HCT116 (cell line): ENCODE measurements around the gene PLCB1. TPM values are rescaled to one million over a fixed set of nuclear protein-coding genes. Genes with fewer than 3 reads are reported as not detected.

Source experiments
- ATAC-seq: fragments of 200-7000 bp; cut with Tn5 transposase; 2 replicates; pipeline ENCODE4 v1.9.1; 2020; ENCODE audit warnings: mild to moderate bottlenecking, moderate library complexity
- BruUV-seq: library from RNA; stranded (reverse); fragments of 400-500 nt; replicated peaks from 2 replicates; lab custom pipeline; 2021; lab: Mats Ljungman, UMichigan
- CTCF ChIA-PET: fragments of 300-600 bp; sonication (Branson Sonifier 250); formaldehyde crosslinking; loops from one replicate; lab custom pipeline; 2021; ENCODE audit warnings: antibody characterized with exemption; lab: Charles Lee
- POLR2A ChIA-PET: fragments of 300-600, 350-600 bp; sonication (Branson Sonifier 250); formaldehyde crosslinking; loops from one replicate; lab custom pipeline; 2021; ENCODE audit warnings: antibody characterized with exemption; lab: Charles Lee
- RAD21 ChIA-PET, 2 experiments: fragments of 300-600 bp; sonication (Branson Sonifier 250); formaldehyde crosslinking; loops; one replicate each; lab custom pipeline; 2023; ENCODE audit warnings: low total read pairs in 2 of 2; ENCODE audit not compliant: uncharacterized antibody in 2 of 2, unreplicated experiment in 2 of 2, low non-redundant PET in 1 of 2; lab: Charles Lee
- DNase-seq: peaks from one replicate; pipeline ENCODE4 v3.0.0-alpha.2; 2010; ENCODE audit warnings: low read depth, low spot score
- H2AFZ ChIP-seq: fragments of 200-600 bp; shearing (Covaris generic), sonication (generic); 2 replicates; pipeline ENCODE4 v1.6.1; 2017; ENCODE audit warnings: low read depth, mixed run types, mixed read lengths, antibody characterized with exemption, low read length; ENCODE audit not compliant: poor library complexity, severe bottlenecking
- H3K27ac ChIP-seq: 2 replicates; pipeline ENCODE4 v1.5.1; 2012; ENCODE audit warnings: low read depth, low read length
- H3K27me3 ChIP-seq: fragments of 200-600 bp; sonication (generic); 2 replicates; pipeline ENCODE4 v1.6.1; 2016; ENCODE audit warnings: mixed run types, low read length, mixed read lengths; ENCODE audit not compliant: insufficient read depth
- H3K36me3 ChIP-seq, 2 experiments: fragments of 200-500 bp in 1 of 2; fragments of 200-600 bp in 1 of 2; sonication (Bioruptor generic) in 1 of 2; sonication (generic) in 1 of 2; 2 replicates each; pipeline versions ENCODE4 v1.5.1 to v1.6.1; 2014 to 2016; ENCODE audit warnings: low read length in 2 of 2, inconsistent platforms in 1 of 2, mixed read lengths in 1 of 2, mixed run types in 1 of 2; ENCODE audit not compliant: insufficient read depth in 2 of 2, control insufficient read depth in 1 of 2
- H3K4me1 ChIP-seq, 2 experiments: fragments of 200-600 bp in 1 of 2; sonication (generic) in 1 of 2; 2 replicates each; pipeline versions ENCODE4 v1.5.1 to v1.6.1; 2012 to 2017; ENCODE audit warnings: low read length in 2 of 2, inconsistent platforms in 1 of 2, mild to moderate bottlenecking in 1 of 2, mixed read lengths in 1 of 2, mixed run types in 1 of 2, moderate library complexity in 1 of 2; ENCODE audit not compliant: insufficient read depth in 2 of 2, control insufficient read depth in 1 of 2
- H3K4me2 ChIP-seq: fragments of 200-600 bp; sonication (generic); 2 replicates; pipeline ENCODE4 v1.6.1; 2017; ENCODE audit warnings: mixed run types, low read length, mixed read lengths
- H3K4me3 ChIP-seq, 2 experiments: fragments of 200-600 bp in 1 of 2; sonication (generic) in 1 of 2; replicated peaks in 1 of 2; 2 replicates each; pipeline ENCODE4 v1.5.1; 2011 to 2016; ENCODE audit warnings: low read length in 2 of 2, control low read depth in 1 of 2, low read depth in 1 of 2, mild to moderate bottlenecking in 1 of 2, mixed read lengths in 1 of 2, mixed run types in 1 of 2
- H3K79me2 ChIP-seq: fragments of 200-600 bp; sonication (generic); 2 replicates; pipeline ENCODE4 v1.6.1; 2017; ENCODE audit warnings: mild to moderate bottlenecking, mixed run types, low read length, moderate library complexity, mixed read lengths; ENCODE audit not compliant: insufficient read depth
- H3K9ac ChIP-seq: fragments of 200-600 bp; sonication (generic); 2 replicates; pipeline ENCODE4 v1.6.1; 2016; ENCODE audit warnings: low read length, mixed read lengths
- H3K9me2 ChIP-seq: fragments of 200-600 bp; sonication (generic), shearing (Covaris generic); 2 replicates; pipeline ENCODE4 v1.6.1; 2017; ENCODE audit warnings: mixed run types, mild to moderate bottlenecking, moderate library complexity; ENCODE audit not compliant: insufficient read depth
- H3K9me3 ChIP-seq, 2 experiments: fragments of 200-500 bp in 1 of 2; fragments of 200-600 bp in 1 of 2; sonication (Bioruptor generic) in 1 of 2; sonication (generic) in 1 of 2; 2 replicates each; pipeline ENCODE4 v1.6.1; 2014 to 2017; ENCODE audit warnings: low read length in 2 of 2, mixed read lengths in 2 of 2, inconsistent platforms in 1 of 2, low read depth in 1 of 2, mild to moderate bottlenecking in 1 of 2, mixed run types in 1 of 2, moderate library complexity in 1 of 2; ENCODE audit not compliant: control insufficient read depth in 1 of 2, insufficient read depth in 1 of 2
- H4K20me1 ChIP-seq: fragments of 200-600 bp; sonication (generic), shearing (Covaris generic); 2 replicates; pipeline ENCODE4 v1.6.1; 2017; ENCODE audit warnings: mixed run types, mild to moderate bottlenecking, moderate library complexity; ENCODE audit not compliant: insufficient read depth
- CBX3 ChIP-seq: IDR thresholded peaks from 2 replicates; pipeline ENCODE4 v1.6.1; 2012; ENCODE audit warnings: low read depth
- CEBPB ChIP-seq: IDR thresholded peaks from 2 replicates; pipeline ENCODE4 v1.6.1; 2012; ENCODE audit warnings: low read depth
- CTCF ChIP-seq, 3 experiments: fragments of 200-600 bp in 1 of 3; sonication (generic) in 1 of 3; IDR thresholded peaks in 2 of 3; conservative IDR thresholded peaks in 1 of 3; 2 replicates each; pipeline ENCODE4 v1.5.1; 2012 to 2017; ENCODE audit warnings: low read depth in 2 of 3, low read length in 2 of 3, antibody characterized with exemption in 1 of 3, borderline replicate concordance in 1 of 3, control low read depth in 1 of 3, mild to moderate bottlenecking in 1 of 3, mixed read lengths in 1 of 3, mixed run types in 1 of 3, moderate library complexity in 1 of 3; ENCODE audit not compliant: insufficient read depth in 1 of 3
- ELF1 ChIP-seq: IDR thresholded peaks from 2 replicates; pipeline ENCODE4 v1.6.1; 2012; ENCODE audit warnings: low read depth, borderline replicate concordance
- EZH2phosphoT487 ChIP-seq: fragments of 200-600 bp; IDR thresholded peaks from 2 replicates; pipeline ENCODE4 v1.6.1; 2018; ENCODE audit warnings: antibody characterized with exemption, borderline replicate concordance
- FOSL1 ChIP-seq: IDR thresholded peaks from 2 replicates; pipeline ENCODE4 v1.6.1; 2012; ENCODE audit warnings: low read depth
- JUND ChIP-seq: IDR thresholded peaks from 2 replicates; pipeline ENCODE4 v1.6.1; 2012
- MAX ChIP-seq: IDR thresholded peaks from 2 replicates; pipeline ENCODE4 v1.6.1; 2012
- POLR2A ChIP-seq: IDR thresholded peaks from 2 replicates; pipeline ENCODE4 v1.7.0; 2011; ENCODE audit warnings: borderline replicate concordance; ENCODE audit not compliant: insufficient read depth, insufficient read length; ENCODE audit errors: extremely low read depth
- POLR2AphosphoS5 ChIP-seq: IDR thresholded peaks from 2 replicates; pipeline ENCODE4 v1.6.1; 2011; ENCODE audit warnings: mild to moderate bottlenecking, low read depth, low read length, moderate library complexity
- SIN3A ChIP-seq: IDR thresholded peaks from 2 replicates; pipeline ENCODE4 v1.6.1; 2012; ENCODE audit warnings: low read depth
- SRF ChIP-seq: IDR thresholded peaks from 2 replicates; pipeline ENCODE4 v1.6.1; 2012; ENCODE audit warnings: low read depth
- TCF7L2 ChIP-seq: IDR thresholded peaks from 2 replicates; pipeline ENCODE4 v1.7.0; 2011; ENCODE audit warnings: borderline replicate concordance, inconsistent platforms; ENCODE audit not compliant: insufficient read depth, insufficient read length; ENCODE audit errors: extremely low read depth
- YY1 ChIP-seq: IDR thresholded peaks from 2 replicates; pipeline ENCODE4 v1.6.1; 2011; ENCODE audit warnings: low read length, low read depth, moderate library complexity, mild to moderate bottlenecking; ENCODE audit not compliant: insufficient replicate concordance; ENCODE audit errors: extremely low read depth
- ZBTB33 ChIP-seq: IDR thresholded peaks from 2 replicates; pipeline ENCODE4 v1.6.1; 2011; ENCODE audit warnings: mild to moderate bottlenecking, low read length, moderate library complexity; ENCODE audit not compliant: insufficient replicate concordance; ENCODE audit errors: extremely low read depth
- ZNF274 ChIP-seq: fragments of 200-500 bp; sonication (Bioruptor generic); IDR thresholded peaks from 2 replicates; pipeline ENCODE4 v1.6.1; 2014; ENCODE audit warnings: mild to moderate bottlenecking, low read depth, low read length, inconsistent platforms
- intact Hi-C: fragments of 100-400 bp; cut with micrococcal nuclease; formaldehyde crosslinking; loops from 2 replicates; pipeline ENCODE4 v1.10.0; 2022
- total RNA-seq: library from RNA; stranded (reverse); gene quantifications from one replicate; pipeline ENCODE4 v1.2.1, GENCODE V29; 2021; ENCODE audit not compliant: unreplicated experiment
- TF ChIP-seq, protein P1 (sequence below): IDR thresholded peaks from 2 replicates; pipeline ENCODE4 v1.6.1; 2012

The PLCB1 gene
- total RNA-seq, 1 experiment from 2014 or later: 15.8 TPM

GRCh38 chr20:8326899-8327298, 194.8 kb downstream of the PLCB1 start:
- no peak overlapping the region for H3K9ac ChIP-seq
- BruUV-seq: no TSS peak
- no peaks in the 10 kb centered on the region for H3K27me3 ChIP-seq
- no peaks in the 10 kb centered on the region for H4K20me1 ChIP-seq
- H3K36me3 ChIP-seq: no peaks in the 10 kb centered on the region
- POLR2A ChIA-PET: no interaction called here
- H3K79me2 ChIP-seq: no peaks in the 10 kb centered on the region
- H3K4me1 ChIP-seq: no peaks in the 10 kb centered on the region
- no peak for DNase-seq
- CTCF ChIA-PET: no interaction called here
- H3K4me2 ChIP-seq: no peak overlapping the region
- TF ChIP-seq SRF: no peak
- TF ChIP-seq ELF1: no peak
- TF ChIP-seq, protein P1, sequence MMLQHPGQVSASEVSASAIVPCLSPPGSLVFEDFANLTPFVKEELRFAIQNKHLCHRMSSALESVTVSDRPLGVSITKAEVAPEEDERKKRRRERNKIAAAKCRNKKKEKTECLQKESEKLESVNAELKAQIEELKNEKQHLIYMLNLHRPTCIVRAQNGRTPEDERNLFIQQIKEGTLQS: no peak
- TF ChIP-seq TCF7L2: no peak
- TF ChIP-seq POLR2AphosphoS5: no peak
- no peak for TF ChIP-seq ZBTB33
- TF ChIP-seq EZH2phosphoT487: no peak
- no peak for TF ChIP-seq POLR2A
- TF ChIP-seq CTCF (IDR thresholded peaks at IDR 0.05 in 2 of 3, conservative IDR thresholded peaks at IDR 0.05 in 1 of 3; ENCODE audit: borderline replicate concordance in 1 of 3, insufficient read depth in 1 of 3, low read depth in 2 of 3, low read length in 2 of 3): no peak
- TF ChIP-seq YY1: no peak
- TF ChIP-seq CEBPB: no peak
- TF ChIP-seq ZNF274: no peak
- no peak for TF ChIP-seq CBX3
- no peak for TF ChIP-seq SIN3A
- no peak for TF ChIP-seq JUND
- TF ChIP-seq FOSL1: no peak
- no peak for TF ChIP-seq MAX
- TF ChIP-seq, all 23 proteins: peak for 0
- H3K9me2 ChIP-seq: no peaks in the 10 kb centered on the region
- H3K9me3 ChIP-seq: no peaks in the 10 kb centered on the region
- H3K4me3 ChIP-seq: no peak overlapping the region
- no peak overlapping the region for H3K27ac ChIP-seq
- intact Hi-C loops: no loop called here
- no peak for ATAC-seq
- RAD21 ChIA-PET: no interaction called here
- H2AFZ ChIP-seq: no peak overlapping the region
